HEK293 (cell line): ENCODE results near the gene CXCL17.

Experiments used
- CTCF ChIP-seq: fragments of 450-650 bp; formaldehyde crosslinking; IDR thresholded peaks from 2 replicates; pipeline ENCODE4 v1.5.1; 2016; ENCODE audit warnings: missing biosample characterization, missing genetic modification characterization
- KLF16 ChIP-seq: fragments of 450-650 bp; formaldehyde crosslinking; IDR thresholded peaks from 2 replicates; pipeline ENCODE4 v1.5.1; 2017; ENCODE audit warnings: missing biosample characterization, missing genetic modification characterization
- MYNN ChIP-seq: fragments of 450-650 bp; formaldehyde crosslinking; IDR thresholded peaks from 2 replicates; pipeline ENCODE4 v1.5.1; 2016; ENCODE audit warnings: missing biosample characterization, missing genetic modification characterization, borderline replicate concordance
- PBX3 ChIP-seq: sonication (generic); formaldehyde crosslinking; IDR thresholded peaks from 2 replicates; pipeline ENCODE4 v1.8.1; 2022; ENCODE audit warnings: mild to moderate bottlenecking, moderate library complexity, missing genetic modification reagents
- YY1 ChIP-seq: fragments of 450-650 bp; formaldehyde crosslinking; IDR thresholded peaks from 2 replicates; pipeline ENCODE4 v1.5.1; 2018; ENCODE audit warnings: missing biosample characterization, missing genetic modification characterization
- ZBTB44 ChIP-seq: fragments of 450-650 bp; IDR thresholded peaks from 2 replicates; pipeline ENCODE4 v1.5.1; 2018; ENCODE audit warnings: missing biosample characterization, mild to moderate bottlenecking, missing genetic modification characterization
- ZBTB6 ChIP-seq: fragments of 450-650 bp; formaldehyde crosslinking; IDR thresholded peaks from 2 replicates; pipeline ENCODE4 v1.5.1; 2017; ENCODE audit warnings: missing biosample characterization, missing genetic modification characterization
- ZNF138 ChIP-seq: fragments of 450-650 bp; formaldehyde crosslinking; IDR thresholded peaks from 2 replicates; pipeline ENCODE4 v1.5.1; 2016; ENCODE audit warnings: missing biosample characterization, missing genetic modification characterization, borderline replicate concordance

GRCh38 chr19:42421591-42422031 is 21.1 kb downstream of the CXCL17 start:
- TF ChIP-seq YY1 (tag by site-specific recombination) (no peak), MYNN (tag by site-specific recombination) (no peak), PBX3 (no peak), ZBTB44 (tag by site-specific recombination) (no peak), CTCF (tag by site-specific recombination) (no peak), ZBTB6 (tag by site-specific recombination) (no peak), ZNF138 (tag by site-specific recombination) (no peak), KLF16 (no peak)
